Gastroesophageal sphincter (tissue), 3 donors: ENCODE data around the gene MEA1.
A peak's percentile ranks its signal among the peaks of the same experiment; 100 is the strongest.

ENCODE experiments used
- POLR2A ChIP-seq, 2 donors: fragments of 450-650 bp; IDR thresholded peaks; one replicate each; pipeline ENCODE4 v1.6.1; 2017; ENCODE audit warnings: antibody characterized with exemption in 2 of 2, mild to moderate bottlenecking in 2 of 2, moderate library complexity in 1 of 2
- POLR2AphosphoS5 ChIP-seq: sonication (generic); formaldehyde crosslinking; IDR thresholded peaks from one replicate; pipeline ENCODE4 v1.6.1; 2017; ENCODE audit warnings: antibody characterized with exemption
- TF ChIP-seq, protein P1 (sequence below), 4 experiments: fragments of 200-600 bp in 2 of 4; fragments of 450-650 bp in 2 of 4; sonication (generic) in 1 of 4; IDR thresholded peaks; one replicate each; pipeline ENCODE4 v1.5.1; 2017 to 2019; ENCODE audit warnings: antibody characterized with exemption in 4 of 4, mild to moderate bottlenecking in 2 of 4, moderate library complexity in 2 of 4

DNA sequence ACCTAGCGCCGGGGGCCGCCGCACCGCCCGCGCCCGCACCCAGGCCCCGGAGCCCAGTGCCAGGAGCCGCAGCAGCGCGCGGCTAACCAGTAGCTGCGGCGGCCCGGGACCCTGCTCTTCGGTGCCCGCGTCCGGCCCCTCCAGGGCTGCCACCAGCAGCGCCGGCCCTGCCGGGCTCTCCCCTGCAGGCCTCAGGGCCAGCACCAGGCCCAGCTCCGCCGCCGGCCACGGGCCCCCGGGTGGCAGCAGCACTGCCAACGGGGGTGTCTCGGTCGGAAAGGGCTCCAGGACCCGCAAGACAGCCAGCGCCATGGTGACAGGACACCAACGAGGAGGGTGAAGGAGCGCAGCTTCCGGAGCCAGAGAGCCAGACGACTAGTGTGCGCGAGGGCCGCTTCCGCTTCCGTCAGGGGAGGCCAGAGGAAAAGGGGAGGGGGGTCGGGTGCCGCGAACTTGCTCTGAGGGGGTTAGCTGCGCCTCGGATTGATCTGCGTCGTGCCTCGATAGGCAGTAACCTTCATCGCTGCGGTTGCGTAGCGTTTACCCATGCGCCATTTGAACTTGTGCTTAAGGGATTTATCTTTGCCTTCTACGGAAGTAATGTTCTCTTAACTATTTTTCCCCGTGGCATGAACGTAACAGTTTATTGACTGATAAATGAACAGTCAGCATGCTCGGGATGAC, 34.8 kb downstream of the MEA1 start, which contains the start of gene PEX6:
- TF ChIP-seq POLR2A (IDR thresholded peaks at IDR 0.05) (peak in 1 of 2 donors; percentile 68), POLR2AphosphoS5 (peak; percentile 52)
- TF ChIP-seq, protein P1, sequence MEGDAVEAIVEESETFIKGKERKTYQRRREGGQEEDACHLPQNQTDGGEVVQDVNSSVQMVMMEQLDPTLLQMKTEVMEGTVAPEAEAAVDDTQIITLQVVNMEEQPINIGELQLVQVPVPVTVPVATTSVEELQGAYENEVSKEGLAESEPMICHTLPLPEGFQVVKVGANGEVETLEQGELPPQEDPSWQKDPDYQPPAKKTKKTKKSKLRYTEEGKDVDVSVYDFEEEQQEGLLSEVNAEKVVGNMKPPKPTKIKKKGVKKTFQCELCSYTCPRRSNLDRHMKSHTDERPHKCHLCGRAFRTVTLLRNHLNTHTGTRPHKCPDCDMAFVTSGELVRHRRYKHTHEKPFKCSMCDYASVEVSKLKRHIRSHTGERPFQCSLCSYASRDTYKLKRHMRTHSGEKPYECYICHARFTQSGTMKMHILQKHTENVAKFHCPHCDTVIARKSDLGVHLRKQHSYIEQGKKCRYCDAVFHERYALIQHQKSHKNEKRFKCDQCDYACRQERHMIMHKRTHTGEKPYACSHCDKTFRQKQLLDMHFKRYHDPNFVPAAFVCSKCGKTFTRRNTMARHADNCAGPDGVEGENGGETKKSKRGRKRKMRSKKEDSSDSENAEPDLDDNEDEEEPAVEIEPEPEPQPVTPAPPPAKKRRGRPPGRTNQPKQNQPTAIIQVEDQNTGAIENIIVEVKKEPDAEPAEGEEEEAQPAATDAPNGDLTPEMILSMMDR (IDR thresholded peaks at IDR 0.05): peak in 1 of 4 experiments; percentile 3
